ENCODE measurements around the gene ALOX5.

DNA sequence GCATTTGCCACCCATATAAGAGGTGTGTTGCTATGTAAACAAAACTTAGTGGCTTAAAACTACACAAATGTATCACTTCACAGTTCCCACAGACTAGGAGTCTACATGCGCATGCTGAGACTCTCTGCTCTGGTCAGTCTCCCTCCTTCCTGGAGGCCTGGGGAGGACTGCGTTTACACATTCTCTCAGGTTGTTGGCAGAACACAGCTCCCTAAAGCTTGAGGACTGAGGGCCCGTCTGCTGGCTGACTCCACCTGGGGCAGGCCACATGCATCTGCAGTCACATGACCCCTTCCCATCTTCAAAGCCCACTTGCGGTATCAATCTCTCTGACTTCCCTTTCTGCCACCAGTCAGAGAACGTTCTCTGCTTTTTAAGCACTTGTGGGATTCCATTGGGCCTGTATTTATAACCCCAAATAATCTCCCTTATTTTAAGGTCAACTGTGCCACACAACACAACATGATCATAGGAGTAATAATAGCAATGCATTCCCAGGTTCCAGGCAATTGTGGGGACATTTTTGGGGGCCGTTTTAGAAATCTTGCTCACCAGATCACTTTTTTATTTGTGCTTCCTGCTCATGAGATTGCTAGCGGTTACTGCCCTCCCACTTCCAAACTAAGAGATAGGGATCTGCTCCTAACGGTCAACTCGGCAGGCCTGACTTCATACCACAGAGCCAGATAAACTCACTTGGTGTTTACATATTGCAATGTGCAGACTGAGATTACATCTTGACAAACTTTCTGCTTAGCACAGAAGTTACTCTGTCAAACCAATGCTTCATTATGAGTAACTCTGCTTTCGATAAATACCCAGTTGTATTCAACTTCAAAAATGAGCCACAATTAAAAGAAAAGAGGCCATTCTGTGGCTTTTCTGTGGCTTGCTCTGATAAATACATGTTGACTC is 96.3 kb downstream of the ALOX5 start:
- TF ChIP-seq, protein P1, sequence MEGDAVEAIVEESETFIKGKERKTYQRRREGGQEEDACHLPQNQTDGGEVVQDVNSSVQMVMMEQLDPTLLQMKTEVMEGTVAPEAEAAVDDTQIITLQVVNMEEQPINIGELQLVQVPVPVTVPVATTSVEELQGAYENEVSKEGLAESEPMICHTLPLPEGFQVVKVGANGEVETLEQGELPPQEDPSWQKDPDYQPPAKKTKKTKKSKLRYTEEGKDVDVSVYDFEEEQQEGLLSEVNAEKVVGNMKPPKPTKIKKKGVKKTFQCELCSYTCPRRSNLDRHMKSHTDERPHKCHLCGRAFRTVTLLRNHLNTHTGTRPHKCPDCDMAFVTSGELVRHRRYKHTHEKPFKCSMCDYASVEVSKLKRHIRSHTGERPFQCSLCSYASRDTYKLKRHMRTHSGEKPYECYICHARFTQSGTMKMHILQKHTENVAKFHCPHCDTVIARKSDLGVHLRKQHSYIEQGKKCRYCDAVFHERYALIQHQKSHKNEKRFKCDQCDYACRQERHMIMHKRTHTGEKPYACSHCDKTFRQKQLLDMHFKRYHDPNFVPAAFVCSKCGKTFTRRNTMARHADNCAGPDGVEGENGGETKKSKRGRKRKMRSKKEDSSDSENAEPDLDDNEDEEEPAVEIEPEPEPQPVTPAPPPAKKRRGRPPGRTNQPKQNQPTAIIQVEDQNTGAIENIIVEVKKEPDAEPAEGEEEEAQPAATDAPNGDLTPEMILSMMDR (IDR thresholded peaks at IDR 0.05): no peak
- TF ChIP-seq POLR2AphosphoS5 (IDR thresholded peaks at IDR 0.05): peak; percentile 63
